HEK293 (cell line): ENCODE data around the gene NHLRC3.

ENCODE experiments used
- CTCF ChIA-PET: fragments of 350-600 bp; formaldehyde crosslinking; extraction: SDS; loops from one replicate; lab custom pipeline; 2021; ENCODE audit warnings: antibody characterized with exemption; lab: Yijun Ruan, JAX
- POLR2A ChIA-PET: fragments of 300-600 bp; formaldehyde crosslinking; extraction: SDS; loops from one replicate; lab custom pipeline; 2020; ENCODE audit warnings: antibody characterized with exemption, inconsistent platforms; lab: Yijun Ruan, JAX
- H3K27ac ChIP-seq: fragments of 200-500 bp; sonication (Bioruptor generic); 2 replicates; pipeline ENCODE4 v1.5.1; 2014; ENCODE audit warnings: low read depth, low read length, control low read depth, inconsistent platforms; ENCODE audit errors: extremely low read depth
- H3K36me3 ChIP-seq, 2 experiments: fragments of 200-500 bp in 1 of 2; sonication (Bioruptor generic) in 1 of 2; 1 replicate in 1 of 2; 2 replicates in 1 of 2; pipeline ENCODE4 v1.5.1; 2014 to 2017; ENCODE audit warnings: inconsistent platforms in 2 of 2, low read length in 2 of 2; ENCODE audit not compliant: control insufficient read depth in 2 of 2, insufficient read depth in 1 of 2
- H3K4me1 ChIP-seq: fragments of 200-500 bp; sonication (Bioruptor generic); 2 replicates; pipeline ENCODE4 v1.5.1; 2014; ENCODE audit warnings: mild to moderate bottlenecking, low read length, inconsistent platforms; ENCODE audit not compliant: control insufficient read depth, insufficient read depth
- H3K4me3 ChIP-seq: 2 replicates; pipeline ENCODE4 v1.5.1; 2011; ENCODE audit warnings: low read depth, mild to moderate bottlenecking, control low read depth, low read length, moderate library complexity
- H3K9me3 ChIP-seq: fragments of 200-500 bp; sonication (Bioruptor generic); 2 replicates; pipeline ENCODE4 v1.5.1; 2014; ENCODE audit warnings: low read depth, low read length, inconsistent platforms; ENCODE audit not compliant: control insufficient read depth, insufficient read depth
- GLI4 ChIP-seq: fragments of 450-650 bp; formaldehyde crosslinking; IDR thresholded peaks from 2 replicates; pipeline ENCODE4 v1.5.1; 2016; ENCODE audit warnings: missing biosample characterization, missing genetic modification characterization
- REPIN1 ChIP-seq: fragments of 450-650 bp; formaldehyde crosslinking; IDR thresholded peaks from 2 replicates; pipeline ENCODE4 v1.5.1; 2017; ENCODE audit warnings: missing biosample characterization, missing genetic modification characterization, low read depth
- ZEB2 ChIP-seq: fragments of 450-650 bp; formaldehyde crosslinking; IDR thresholded peaks from 2 replicates; pipeline ENCODE4 v1.5.1; 2016; ENCODE audit warnings: missing biosample characterization, missing genetic modification characterization
- ZNF19 ChIP-seq: fragments of 450-650 bp; formaldehyde crosslinking; IDR thresholded peaks from 2 replicates; pipeline ENCODE4; 2016; ENCODE audit warnings: missing biosample characterization, missing genetic modification characterization, low read depth
- ZNF202 ChIP-seq: fragments of 450-650 bp; formaldehyde crosslinking; IDR thresholded peaks from 2 replicates; pipeline ENCODE4 v1.5.1; 2016; ENCODE audit warnings: missing biosample characterization, missing genetic modification characterization, borderline replicate concordance
- ZNF211 ChIP-seq: fragments of 450-650 bp; formaldehyde crosslinking; IDR thresholded peaks from 2 replicates; pipeline ENCODE4 v1.5.1; 2016; ENCODE audit warnings: low read depth, missing biosample characterization, missing genetic modification characterization
- ZNF24 ChIP-seq: fragments of 450-650 bp; formaldehyde crosslinking; IDR thresholded peaks from 2 replicates; pipeline ENCODE4 v1.5.1; 2016; ENCODE audit warnings: missing biosample characterization, missing genetic modification characterization
- ZNF302 ChIP-seq: fragments of 450-650 bp; formaldehyde crosslinking; IDR thresholded peaks from 2 replicates; pipeline ENCODE4 v1.5.1; 2016; ENCODE audit warnings: missing biosample characterization, missing genetic modification characterization, low read depth
- ZNF341 ChIP-seq: fragments of 450-650 bp; formaldehyde crosslinking; IDR thresholded peaks from 2 replicates; pipeline ENCODE4; 2016; ENCODE audit warnings: low read depth, missing biosample characterization, missing genetic modification characterization
- ZNF350 ChIP-seq: fragments of 450-650 bp; formaldehyde crosslinking; IDR thresholded peaks from 2 replicates; pipeline ENCODE4 v1.5.0; 2017; ENCODE audit warnings: missing biosample characterization, mild to moderate bottlenecking, missing genetic modification characterization
- ZNF544 ChIP-seq: fragments of 450-650 bp; formaldehyde crosslinking; IDR thresholded peaks from 2 replicates; pipeline ENCODE4 v1.5.0; 2017; ENCODE audit warnings: missing biosample characterization, missing genetic modification characterization
- ZNF596 ChIP-seq: fragments of 450-650 bp; IDR thresholded peaks from 2 replicates; pipeline ENCODE4 v1.5.0; 2018; ENCODE audit warnings: missing biosample characterization, mild to moderate bottlenecking, missing genetic modification characterization, moderate library complexity
- ZNF626 ChIP-seq: fragments of 450-650 bp; sonication (Bioruptor Pico); formaldehyde crosslinking; IDR thresholded peaks from 2 replicates; pipeline ENCODE4 v1.5.1; 2018; ENCODE audit warnings: missing biosample characterization, missing genetic modification characterization, inconsistent platforms
- ZNF701 ChIP-seq: fragments of 450-650 bp; formaldehyde crosslinking; IDR thresholded peaks from 2 replicates; pipeline ENCODE4 v1.5.1; 2016; ENCODE audit warnings: missing biosample characterization, missing genetic modification characterization
- ZNF747 ChIP-seq: fragments of 450-650 bp; formaldehyde crosslinking; IDR thresholded peaks from 2 replicates; pipeline ENCODE4 v1.5.1; 2016; ENCODE audit warnings: missing biosample characterization, missing genetic modification characterization
- ZNF843 ChIP-seq: fragments of 450-650 bp; formaldehyde crosslinking; IDR thresholded peaks from 2 replicates; pipeline ENCODE4 v1.5.1; 2016; ENCODE audit warnings: missing biosample characterization, missing genetic modification characterization
- ZSCAN16 ChIP-seq: fragments of 450-650 bp; formaldehyde crosslinking; IDR thresholded peaks from 2 replicates; pipeline ENCODE4 v1.5.1; 2016; ENCODE audit warnings: missing biosample characterization, missing genetic modification characterization
- TF ChIP-seq, protein P1 (sequence below): fragments of 450-650 bp; formaldehyde crosslinking; IDR thresholded peaks from 2 replicates; pipeline ENCODE4 v1.5.1; 2016; ENCODE audit warnings: missing biosample characterization, missing genetic modification characterization
- TF ChIP-seq, protein P2 (sequence below): fragments of 450-650 bp; formaldehyde crosslinking; IDR thresholded peaks from 2 replicates; pipeline ENCODE4 v1.5.1; 2016; ENCODE audit warnings: missing biosample characterization, missing genetic modification characterization
- TF ChIP-seq, protein P3 (sequence below): fragments of 450-650 bp; formaldehyde crosslinking; optimal IDR thresholded peaks from 2 replicates; pipeline ENCODE3; 2016; ENCODE audit warnings: missing biosample characterization, mild to moderate bottlenecking, missing genetic modification characterization
- TF ChIP-seq, protein P4 (sequence below): fragments of 450-650 bp; formaldehyde crosslinking; IDR thresholded peaks from 2 replicates; pipeline ENCODE4 v1.5.1; 2017; ENCODE audit warnings: missing biosample characterization, missing genetic modification characterization
- TF ChIP-seq, protein P5 (sequence below): sonication (generic); formaldehyde crosslinking; IDR thresholded peaks from 2 replicates; pipeline ENCODE4 v1.8.1; 2022; ENCODE audit warnings: mild to moderate bottlenecking, moderate library complexity, missing genetic modification reagents
- TF ChIP-seq, protein P6 (sequence below): fragments of 450-650 bp; formaldehyde crosslinking; IDR thresholded peaks from 2 replicates; pipeline ENCODE4 v1.5.1; 2016; ENCODE audit warnings: missing biosample characterization, missing genetic modification characterization

The NHLRC3 gene

DNA sequence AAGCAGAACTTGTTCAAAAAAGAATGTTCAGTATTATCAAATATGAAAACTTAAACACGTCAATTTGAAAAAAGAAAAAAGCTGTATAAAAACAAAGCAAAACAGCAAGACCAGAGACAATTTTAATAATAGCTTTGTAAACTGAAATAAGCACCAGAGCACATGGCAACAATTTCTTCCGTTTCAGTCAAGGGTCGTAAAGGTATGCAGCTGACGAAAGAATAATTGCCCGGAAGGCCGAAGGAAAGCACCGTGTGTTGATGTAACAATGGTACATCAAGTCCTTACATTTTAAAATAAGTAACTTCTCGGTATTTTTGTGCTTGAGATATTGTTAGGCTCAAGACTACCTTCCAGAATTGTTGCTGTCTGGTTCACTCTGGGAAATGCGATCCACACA is 2.0 kb upstream of the NHLRC3 start (continued):
- TF ChIP-seq REPIN1 (no peak), ZNF341 (tag by site-specific recombination) (no peak), ZEB2 (tag by site-specific recombination) (peak; percentile 42; the same call in 1 of the 2 replicates)
- TF ChIP-seq, all 188 proteins: peak for 6

DNA sequence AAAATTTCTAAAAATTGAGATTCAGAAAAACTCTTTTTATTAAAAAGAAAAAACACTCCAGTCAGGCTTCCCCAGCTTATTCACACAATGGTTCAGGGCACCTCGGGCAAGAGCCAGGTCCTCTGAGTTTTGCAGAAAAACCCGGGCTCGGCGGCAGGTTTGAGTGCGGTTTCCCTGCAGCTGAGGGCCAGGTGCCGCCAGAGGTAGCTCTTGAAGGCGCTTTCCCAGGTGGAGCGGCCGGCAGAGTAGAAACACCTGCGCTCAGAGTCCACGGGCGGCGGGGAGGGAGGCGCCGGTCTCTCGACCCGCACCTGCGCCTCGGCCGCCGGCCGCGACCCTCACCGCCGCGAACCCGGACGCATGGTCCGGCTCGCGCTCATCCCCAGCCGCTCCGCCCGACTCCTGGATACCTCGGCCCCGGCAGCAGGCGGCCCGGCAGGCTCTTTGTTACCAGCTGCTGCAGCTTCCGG is 811 bp upstream of the NHLRC3 start:
- peaks cover 0 to 6% of the 10 kb centered on the region in 2 experiments; a peak in 1 of 3 replicates for H3K36me3 ChIP-seq
- ChIA-PET CTCF (interaction anchor here (0.6 to 0.7 kb wide), 2 partner anchors 9 to 20 kb away, joined by 3 to 4 read pairs; no protein-coding TSS in a partner anchor), POLR2A (interaction anchor here (0.6 to 1.4 kb wide), 2 partner anchors 9 to 131 kb away, joined by 4 to 5 read pairs; no protein-coding TSS in a partner anchor)
- peaks cover 3% of the 10 kb centered on the region; the same call in 1 of the 2 replicates for H3K4me1 ChIP-seq
- H3K9me3 ChIP-seq, result no peaks in the 10 kb centered on the region
- H3K4me3 ChIP-seq, result peak overlapping the region; percentile 72
- TF ChIP-seq, protein P1, sequence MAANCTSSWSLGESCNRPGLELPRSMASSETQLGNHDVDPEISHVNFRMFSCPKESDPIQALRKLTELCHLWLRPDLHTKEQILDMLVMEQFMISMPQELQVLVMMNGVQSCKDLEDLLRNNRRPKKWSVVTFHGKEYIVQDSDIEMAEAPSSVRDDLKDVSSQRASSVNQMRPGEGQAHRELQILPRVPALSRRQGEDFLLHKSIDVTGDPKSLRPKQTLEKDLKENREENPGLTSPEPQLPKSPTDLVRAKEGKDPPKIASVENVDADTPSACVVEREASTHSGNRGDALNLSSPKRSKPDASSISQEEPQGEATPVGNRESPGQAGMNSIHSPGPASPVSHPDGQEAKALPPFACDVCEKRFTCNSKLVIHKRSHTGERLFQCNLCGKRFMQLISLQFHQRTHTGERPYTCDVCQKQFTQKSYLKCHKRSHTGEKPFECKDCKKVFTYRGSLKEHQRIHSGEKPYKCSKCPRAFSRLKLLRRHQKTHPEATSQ (tag by site-specific recombination), result 0 out of 2 replicates have a peak, but pooled peaks have one; percentile 28
- TF ChIP-seq, protein P2, sequence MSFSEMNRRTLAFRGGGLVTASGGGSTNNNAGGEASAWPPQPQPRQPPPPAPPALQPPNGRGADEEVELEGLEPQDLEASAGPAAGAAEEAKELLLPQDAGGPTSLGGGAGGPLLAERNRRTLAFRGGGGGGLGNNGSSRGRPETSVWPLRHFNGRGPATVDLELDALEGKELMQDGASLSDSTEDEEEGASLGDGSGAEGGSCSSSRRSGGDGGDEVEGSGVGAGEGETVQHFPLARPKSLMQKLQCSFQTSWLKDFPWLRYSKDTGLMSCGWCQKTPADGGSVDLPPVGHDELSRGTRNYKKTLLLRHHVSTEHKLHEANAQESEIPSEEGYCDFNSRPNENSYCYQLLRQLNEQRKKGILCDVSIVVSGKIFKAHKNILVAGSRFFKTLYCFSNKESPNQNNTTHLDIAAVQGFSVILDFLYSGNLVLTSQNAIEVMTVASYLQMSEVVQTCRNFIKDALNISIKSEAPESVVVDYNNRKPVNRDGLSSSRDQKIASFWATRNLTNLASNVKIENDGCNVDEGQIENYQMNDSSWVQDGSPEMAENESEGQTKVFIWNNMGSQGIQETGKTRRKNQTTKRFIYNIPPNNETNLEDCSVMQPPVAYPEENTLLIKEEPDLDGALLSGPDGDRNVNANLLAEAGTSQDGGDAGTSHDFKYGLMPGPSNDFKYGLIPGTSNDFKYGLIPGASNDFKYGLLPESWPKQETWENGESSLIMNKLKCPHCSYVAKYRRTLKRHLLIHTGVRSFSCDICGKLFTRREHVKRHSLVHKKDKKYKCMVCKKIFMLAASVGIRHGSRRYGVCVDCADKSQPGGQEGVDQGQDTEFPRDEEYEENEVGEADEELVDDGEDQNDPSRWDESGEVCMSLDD (tag by site-specific recombination), result no peak
- no peak for TF ChIP-seq ZNF626 (tag by site-specific recombination)
- no peak for TF ChIP-seq ZNF302 (tag by site-specific recombination)
- TF ChIP-seq ZNF19, result no peak
- no peak for TF ChIP-seq ZNF350 (tag by site-specific recombination)
- TF ChIP-seq, protein P3, sequence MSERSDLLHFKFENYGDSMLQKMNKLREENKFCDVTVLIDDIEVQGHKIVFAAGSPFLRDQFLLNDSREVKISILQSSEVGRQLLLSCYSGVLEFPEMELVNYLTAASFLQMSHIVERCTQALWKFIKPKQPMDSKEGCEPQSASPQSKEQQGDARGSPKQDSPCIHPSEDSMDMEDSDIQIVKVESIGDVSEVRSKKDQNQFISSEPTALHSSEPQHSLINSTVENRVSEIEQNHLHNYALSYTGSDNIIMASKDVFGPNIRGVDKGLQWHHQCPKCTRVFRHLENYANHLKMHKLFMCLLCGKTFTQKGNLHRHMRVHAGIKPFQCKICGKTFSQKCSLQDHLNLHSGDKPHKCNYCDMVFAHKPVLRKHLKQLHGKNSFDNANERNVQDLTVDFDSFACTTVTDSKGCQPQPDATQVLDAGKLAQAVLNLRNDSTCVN (tag by site-specific recombination), result peak; percentile 64
- no peak for TF ChIP-seq ZNF211
- TF ChIP-seq GLI4 (tag by site-specific recombination), result no peak
- no peak for TF ChIP-seq ZNF701
- no peak for TF ChIP-seq ZNF843 (tag by site-specific recombination)
- 0 out of 2 replicates have a peak, but pooled peaks have one; percentile 32 for TF ChIP-seq ZSCAN16 (tag by site-specific recombination)
- TF ChIP-seq ZNF24 (tag by site-specific recombination), result no peak
- no peak for TF ChIP-seq ZNF202 (tag by site-specific recombination)
- no peak for TF ChIP-seq ZNF747 (tag by site-specific recombination)
- TF ChIP-seq, protein P4, sequence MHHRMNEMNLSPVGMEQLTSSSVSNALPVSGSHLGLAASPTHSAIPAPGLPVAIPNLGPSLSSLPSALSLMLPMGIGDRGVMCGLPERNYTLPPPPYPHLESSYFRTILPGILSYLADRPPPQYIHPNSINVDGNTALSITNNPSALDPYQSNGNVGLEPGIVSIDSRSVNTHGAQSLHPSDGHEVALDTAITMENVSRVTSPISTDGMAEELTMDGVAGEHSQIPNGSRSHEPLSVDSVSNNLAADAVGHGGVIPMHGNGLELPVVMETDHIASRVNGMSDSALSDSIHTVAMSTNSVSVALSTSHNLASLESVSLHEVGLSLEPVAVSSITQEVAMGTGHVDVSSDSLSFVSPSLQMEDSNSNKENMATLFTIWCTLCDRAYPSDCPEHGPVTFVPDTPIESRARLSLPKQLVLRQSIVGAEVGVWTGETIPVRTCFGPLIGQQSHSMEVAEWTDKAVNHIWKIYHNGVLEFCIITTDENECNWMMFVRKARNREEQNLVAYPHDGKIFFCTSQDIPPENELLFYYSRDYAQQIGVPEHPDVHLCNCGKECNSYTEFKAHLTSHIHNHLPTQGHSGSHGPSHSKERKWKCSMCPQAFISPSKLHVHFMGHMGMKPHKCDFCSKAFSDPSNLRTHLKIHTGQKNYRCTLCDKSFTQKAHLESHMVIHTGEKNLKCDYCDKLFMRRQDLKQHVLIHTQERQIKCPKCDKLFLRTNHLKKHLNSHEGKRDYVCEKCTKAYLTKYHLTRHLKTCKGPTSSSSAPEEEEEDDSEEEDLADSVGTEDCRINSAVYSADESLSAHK (tag by site-specific recombination), result no peak
- TF ChIP-seq ZNF544 (tag by site-specific recombination), result no peak
- 0 out of 2 replicates have a peak, but pooled peaks have one; percentile 28 for TF ChIP-seq ZNF596 (tag by site-specific recombination)
- TF ChIP-seq, protein P5, sequence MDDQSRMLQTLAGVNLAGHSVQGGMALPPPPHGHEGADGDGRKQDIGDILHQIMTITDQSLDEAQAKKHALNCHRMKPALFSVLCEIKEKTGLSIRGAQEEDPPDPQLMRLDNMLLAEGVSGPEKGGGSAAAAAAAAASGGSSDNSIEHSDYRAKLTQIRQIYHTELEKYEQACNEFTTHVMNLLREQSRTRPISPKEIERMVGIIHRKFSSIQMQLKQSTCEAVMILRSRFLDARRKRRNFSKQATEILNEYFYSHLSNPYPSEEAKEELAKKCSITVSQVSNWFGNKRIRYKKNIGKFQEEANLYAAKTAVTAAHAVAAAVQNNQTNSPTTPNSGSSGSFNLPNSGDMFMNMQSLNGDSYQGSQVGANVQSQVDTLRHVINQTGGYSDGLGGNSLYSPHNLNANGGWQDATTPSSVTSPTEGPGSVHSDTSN (CRISPR knock-in tag), result no peak
- TF ChIP-seq, protein P6, sequence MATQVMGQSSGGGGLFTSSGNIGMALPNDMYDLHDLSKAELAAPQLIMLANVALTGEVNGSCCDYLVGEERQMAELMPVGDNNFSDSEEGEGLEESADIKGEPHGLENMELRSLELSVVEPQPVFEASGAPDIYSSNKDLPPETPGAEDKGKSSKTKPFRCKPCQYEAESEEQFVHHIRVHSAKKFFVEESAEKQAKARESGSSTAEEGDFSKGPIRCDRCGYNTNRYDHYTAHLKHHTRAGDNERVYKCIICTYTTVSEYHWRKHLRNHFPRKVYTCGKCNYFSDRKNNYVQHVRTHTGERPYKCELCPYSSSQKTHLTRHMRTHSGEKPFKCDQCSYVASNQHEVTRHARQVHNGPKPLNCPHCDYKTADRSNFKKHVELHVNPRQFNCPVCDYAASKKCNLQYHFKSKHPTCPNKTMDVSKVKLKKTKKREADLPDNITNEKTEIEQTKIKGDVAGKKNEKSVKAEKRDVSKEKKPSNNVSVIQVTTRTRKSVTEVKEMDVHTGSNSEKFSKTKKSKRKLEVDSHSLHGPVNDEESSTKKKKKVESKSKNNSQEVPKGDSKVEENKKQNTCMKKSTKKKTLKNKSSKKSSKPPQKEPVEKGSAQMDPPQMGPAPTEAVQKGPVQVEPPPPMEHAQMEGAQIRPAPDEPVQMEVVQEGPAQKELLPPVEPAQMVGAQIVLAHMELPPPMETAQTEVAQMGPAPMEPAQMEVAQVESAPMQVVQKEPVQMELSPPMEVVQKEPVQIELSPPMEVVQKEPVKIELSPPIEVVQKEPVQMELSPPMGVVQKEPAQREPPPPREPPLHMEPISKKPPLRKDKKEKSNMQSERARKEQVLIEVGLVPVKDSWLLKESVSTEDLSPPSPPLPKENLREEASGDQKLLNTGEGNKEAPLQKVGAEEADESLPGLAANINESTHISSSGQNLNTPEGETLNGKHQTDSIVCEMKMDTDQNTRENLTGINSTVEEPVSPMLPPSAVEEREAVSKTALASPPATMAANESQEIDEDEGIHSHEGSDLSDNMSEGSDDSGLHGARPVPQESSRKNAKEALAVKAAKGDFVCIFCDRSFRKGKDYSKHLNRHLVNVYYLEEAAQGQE (tag by site-specific recombination), result no peak
- TF ChIP-seq, all 188 proteins: peak for 4
- peak overlapping the region; percentile 90 for H3K27ac ChIP-seq
